Upper lobe of right lung (tissue), 1 donor: ENCODE data around the gene TSKU. TPM values are rescaled to one million over a fixed set of nuclear protein-coding genes. Genes with fewer than 3 reads are reported as not detected.

Experiments used
- ATAC-seq: fragments of 200-7000 bp; cut with Tn5 transposase; one replicate; pipeline ENCODE4 v1.9.1; 2020; ENCODE audit warnings: mild to moderate bottlenecking, moderate library complexity
- DNase-seq: peaks from one replicate; pipeline ENCODE4 v3.0.0-alpha.2; 2020
- H3K27ac ChIP-seq: fragments of 200-600 bp; one replicate; pipeline ENCODE4 v1.8.0; 2022
- H3K27me3 ChIP-seq: fragments of 200-600 bp; one replicate; pipeline ENCODE4 v1.8.0; 2022; ENCODE audit warnings: mild to moderate bottlenecking
- H3K36me3 ChIP-seq: fragments of 200-600 bp; one replicate; pipeline ENCODE4 v1.8.0; 2022
- H3K4me1 ChIP-seq: fragments of 200-600 bp; one replicate; pipeline ENCODE4 v1.8.0; 2022
- H3K4me3 ChIP-seq: fragments of 200-600 bp; one replicate; pipeline ENCODE4 v1.8.0; 2022; ENCODE audit warnings: mild to moderate bottlenecking
- H3K9me3 ChIP-seq: fragments of 200-600 bp; one replicate; pipeline ENCODE4 v1.8.0; 2022
- intact Hi-C: fragments of 100-400 bp; cut with DNase I; formaldehyde crosslinking; loops from one replicate; pipeline ENCODE4 v1.11.0; 2022
- total RNA-seq: library from RNA; stranded (reverse); fragmentation: NEBNext Ultra II Directional; extraction: Animal tissue kit (Norgen Biotek cat#: 25700); gene quantifications from one replicate; pipeline ENCODE4 v1.2.1, GENCODE V29; 2021
- TF ChIP-seq, protein P1 (sequence below): fragments of 200-600 bp; IDR thresholded peaks from one replicate; pipeline ENCODE4 v1.8.0; 2022; ENCODE audit warnings: antibody characterized with exemption
- donor health status: DM: no; HTN: yes; CAD: no; lungs with severe emphysema.

Gene TSKU
- total RNA-seq, 1 donor from 2014 or later = 18.1 TPM

DNA sequence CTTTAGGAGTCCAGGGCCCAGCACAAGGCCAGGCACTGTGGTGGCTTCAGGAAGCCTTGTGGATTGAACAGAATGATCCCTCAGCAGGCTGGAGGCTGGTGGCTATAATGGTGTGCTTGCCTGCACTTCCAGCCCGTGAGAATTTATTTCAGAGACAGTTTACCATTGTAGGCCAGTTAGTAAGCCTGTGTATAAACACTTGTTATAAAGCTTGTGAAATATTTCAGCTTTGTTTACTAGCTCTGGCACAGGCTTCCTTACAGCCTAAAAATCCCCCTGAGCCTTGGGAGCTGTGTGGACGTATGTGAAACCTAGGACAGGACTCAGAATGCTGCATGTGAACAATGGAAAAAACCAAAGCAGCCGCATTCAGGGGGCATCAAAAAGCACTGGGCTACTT, 51.0 kb downstream of the TSKU start:
- H3K9me3 ChIP-seq = no peaks in the 10 kb centered on the region
- H3K4me1 ChIP-seq = peaks cover 46% of the 10 kb centered on the region
- H3K27me3 ChIP-seq = no peaks in the 10 kb centered on the region
- no peak overlapping the region for H3K4me3 ChIP-seq
- peak overlapping the region; percentile 36 for H3K27ac ChIP-seq
- intact Hi-C loops = no loop called here
- H3K36me3 ChIP-seq = no peaks in the 10 kb centered on the region
- no peak for ATAC-seq
- TF ChIP-seq, protein P1, sequence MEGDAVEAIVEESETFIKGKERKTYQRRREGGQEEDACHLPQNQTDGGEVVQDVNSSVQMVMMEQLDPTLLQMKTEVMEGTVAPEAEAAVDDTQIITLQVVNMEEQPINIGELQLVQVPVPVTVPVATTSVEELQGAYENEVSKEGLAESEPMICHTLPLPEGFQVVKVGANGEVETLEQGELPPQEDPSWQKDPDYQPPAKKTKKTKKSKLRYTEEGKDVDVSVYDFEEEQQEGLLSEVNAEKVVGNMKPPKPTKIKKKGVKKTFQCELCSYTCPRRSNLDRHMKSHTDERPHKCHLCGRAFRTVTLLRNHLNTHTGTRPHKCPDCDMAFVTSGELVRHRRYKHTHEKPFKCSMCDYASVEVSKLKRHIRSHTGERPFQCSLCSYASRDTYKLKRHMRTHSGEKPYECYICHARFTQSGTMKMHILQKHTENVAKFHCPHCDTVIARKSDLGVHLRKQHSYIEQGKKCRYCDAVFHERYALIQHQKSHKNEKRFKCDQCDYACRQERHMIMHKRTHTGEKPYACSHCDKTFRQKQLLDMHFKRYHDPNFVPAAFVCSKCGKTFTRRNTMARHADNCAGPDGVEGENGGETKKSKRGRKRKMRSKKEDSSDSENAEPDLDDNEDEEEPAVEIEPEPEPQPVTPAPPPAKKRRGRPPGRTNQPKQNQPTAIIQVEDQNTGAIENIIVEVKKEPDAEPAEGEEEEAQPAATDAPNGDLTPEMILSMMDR = no peak
- no peak for DNase-seq

DNA sequence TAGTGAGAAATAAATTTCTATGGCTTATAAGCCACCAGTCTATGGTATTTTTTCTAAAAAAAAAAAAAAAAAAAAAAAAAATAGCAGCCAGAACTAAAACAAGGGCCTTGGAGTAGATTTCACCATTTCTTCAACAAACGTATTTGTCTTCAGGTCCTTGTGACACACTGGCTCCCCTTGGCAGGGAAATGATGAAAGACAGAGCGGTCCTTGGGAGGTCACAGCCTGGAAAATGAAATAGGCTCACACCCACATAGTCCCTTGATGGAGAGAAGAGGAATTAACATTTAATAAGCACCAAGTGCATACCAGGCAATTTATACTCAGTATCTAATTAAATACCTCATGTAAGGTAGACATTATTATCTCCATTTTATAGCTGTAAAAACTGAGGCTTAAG, 51.9 kb downstream of the TSKU start:
- no peak overlapping the region for H3K27ac ChIP-seq

DNA sequence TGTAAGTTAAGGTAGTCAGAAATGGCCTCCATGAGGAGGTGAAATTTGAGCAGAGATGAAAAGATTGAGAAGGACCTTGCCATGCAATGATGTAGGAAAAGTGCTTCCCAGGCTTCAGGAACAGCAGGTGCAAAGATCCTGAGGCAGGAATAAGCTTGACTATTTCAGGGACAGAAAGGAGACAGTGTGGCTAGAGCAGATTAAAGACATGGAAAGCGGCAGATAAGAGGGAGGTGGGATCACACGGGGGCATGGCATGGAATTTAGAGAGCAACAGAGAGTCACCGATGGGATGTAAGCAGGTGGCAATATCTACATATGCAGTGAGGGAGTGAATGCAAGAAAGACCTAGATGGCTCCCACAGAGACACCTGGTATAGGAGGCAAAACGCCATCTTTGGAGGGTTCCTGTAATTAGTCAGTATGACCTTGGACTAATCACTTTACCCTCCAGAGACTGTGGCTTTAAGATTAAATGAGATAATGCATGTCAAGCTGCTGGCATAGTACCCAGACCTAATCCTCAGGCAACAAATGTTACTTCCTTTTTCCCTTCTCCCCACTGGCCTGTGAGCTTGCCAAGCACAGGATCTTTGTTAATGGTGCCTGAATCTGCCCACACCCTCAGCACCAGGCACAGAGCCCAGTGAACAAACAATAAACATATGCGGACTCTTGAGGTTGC, 52.9 kb downstream of the TSKU start:
- DNase-seq (no peak), ATAC-seq (peak; percentile 82)
- intact Hi-C loops = no loop called here
- TF ChIP-seq, protein P1 = no peak
- H3K27me3 ChIP-seq = no peaks in the 10 kb centered on the region
- H3K4me3 ChIP-seq = no peak overlapping the region
- H3K36me3 ChIP-seq = no peaks in the 10 kb centered on the region
- no peaks in the 10 kb centered on the region for H3K9me3 ChIP-seq
- H3K27ac ChIP-seq = peak overlapping the region; percentile 25
- peaks cover 37% of the 10 kb centered on the region for H3K4me1 ChIP-seq

More for the DNA sequence above, 51.9 kb downstream of the TSKU start:
- Histone ChIP-seq H3K36me3 (no peaks in the 10 kb centered on the region), H3K4me1 (peaks cover 46% of the 10 kb centered on the region), H3K9me3 (no peaks in the 10 kb centered on the region), H3K27me3 (no peaks in the 10 kb centered on the region), H3K4me3 (no peak overlapping the region)
- ATAC-seq (peak; percentile 35), DNase-seq (no peak)
- TF ChIP-seq, protein P1 = no peak
- intact Hi-C loops = no loop called here

DNA sequence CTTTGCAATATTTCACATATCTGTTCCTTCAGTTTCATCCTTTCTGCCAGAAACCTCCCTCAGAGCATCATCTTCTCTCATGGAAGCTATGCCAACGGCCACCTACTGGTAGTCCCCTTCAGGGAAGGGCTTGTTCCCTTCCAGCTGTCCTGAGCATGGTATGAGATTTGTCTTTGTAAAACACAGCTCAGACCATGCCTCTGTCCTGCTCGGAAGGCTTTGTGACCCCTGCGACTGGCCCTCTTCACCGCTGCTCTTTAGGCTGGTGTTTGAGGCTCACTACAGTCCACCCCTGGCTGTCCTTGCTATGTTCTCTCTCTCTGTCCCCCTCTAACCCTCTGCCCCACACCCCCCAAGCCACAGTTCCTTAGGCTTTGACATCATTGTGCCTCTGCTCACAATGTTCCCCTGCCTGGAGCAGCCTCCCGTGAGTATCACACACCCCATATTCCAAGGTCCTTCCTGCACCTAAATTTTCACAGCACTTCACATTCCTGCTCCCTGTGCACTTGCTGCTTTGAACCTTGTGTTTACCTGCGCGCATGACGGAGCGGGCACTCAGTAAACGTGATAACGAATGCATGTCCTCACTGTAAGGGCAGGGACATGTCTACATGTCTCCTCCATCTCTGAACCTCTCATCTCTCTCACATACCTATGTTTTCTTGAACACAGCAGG, 53.6 kb downstream of the TSKU start:
- Histone ChIP-seq H3K27me3 (no peaks in the 10 kb centered on the region), H3K9me3 (no peaks in the 10 kb centered on the region), H3K27ac (peak overlapping the region; percentile 25), H3K36me3 (no peaks in the 10 kb centered on the region), H3K4me3 (no peak overlapping the region), H3K4me1 (peaks cover 36% of the 10 kb centered on the region)
- intact Hi-C loops = no loop called here
- ATAC-seq = peak; percentile 56
- DNase-seq = no peak
- TF ChIP-seq, protein P1 = no peak

DNA sequence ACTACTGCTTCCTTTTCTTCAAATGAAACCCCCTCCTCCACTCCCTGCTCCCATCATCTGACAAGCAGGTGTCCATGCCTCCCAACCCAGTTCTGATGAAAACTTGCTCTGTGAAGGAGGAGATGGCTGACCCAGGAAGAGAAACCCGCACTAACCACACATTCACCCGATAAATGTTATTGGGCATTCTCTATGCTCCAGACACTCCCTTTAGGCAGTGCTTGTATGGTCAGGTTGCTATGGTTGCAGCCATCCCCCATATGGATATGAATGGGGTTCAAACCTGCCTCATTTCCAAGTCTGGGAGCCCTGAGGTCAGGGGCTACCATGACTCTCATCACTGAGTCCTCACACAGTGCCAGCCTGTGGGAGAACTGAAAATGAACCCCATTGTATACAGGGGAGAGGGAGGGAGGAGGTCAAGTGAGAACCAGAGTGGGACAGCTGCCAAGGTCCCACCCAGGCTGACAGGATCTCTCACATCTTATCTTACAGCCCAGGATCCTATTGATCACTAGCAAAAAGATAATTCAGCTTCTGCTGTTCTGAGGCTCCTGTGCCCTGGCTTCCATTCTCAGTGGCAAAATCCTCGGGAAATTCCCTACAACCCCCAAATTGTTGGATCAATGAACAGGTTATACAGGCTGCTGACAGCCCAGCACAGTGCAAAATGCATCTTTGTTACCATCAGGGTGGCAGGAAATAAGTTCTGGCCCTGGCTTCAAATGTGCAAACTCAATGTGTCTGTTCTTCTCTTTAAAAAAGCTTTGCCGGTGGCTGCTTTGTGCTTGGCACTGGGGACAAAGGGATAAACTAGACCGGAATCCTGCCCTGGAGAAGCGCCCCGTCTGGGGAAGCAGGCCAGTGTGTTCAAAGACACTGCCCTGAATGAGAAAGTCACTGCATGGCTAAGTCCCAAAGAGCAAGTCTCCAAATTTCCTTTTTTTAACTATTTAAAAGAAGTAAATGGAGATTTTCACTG, 54.8 kb downstream of the TSKU start:
- ATAC-seq (no peak), DNase-seq (no peak)
- H3K4me3 ChIP-seq = no peak overlapping the region
- H3K4me1 ChIP-seq = peaks cover 36% of the 10 kb centered on the region
- no peaks in the 10 kb centered on the region for H3K27me3 ChIP-seq
- intact Hi-C loops = no loop called here
- TF ChIP-seq, protein P1 = no peak
- no peak overlapping the region for H3K27ac ChIP-seq
- no peaks in the 10 kb centered on the region for H3K36me3 ChIP-seq
- H3K9me3 ChIP-seq = no peaks in the 10 kb centered on the region
